Measurements from ENCODE around the gene ZNF441. TPM values are rescaled to one million over a fixed set of nuclear protein-coding genes. Genes with fewer than 3 reads are reported as not detected.

Gene ZNF441
- 1 to 10 TPM; 6.4 TPM for total RNA-seq

DNA sequence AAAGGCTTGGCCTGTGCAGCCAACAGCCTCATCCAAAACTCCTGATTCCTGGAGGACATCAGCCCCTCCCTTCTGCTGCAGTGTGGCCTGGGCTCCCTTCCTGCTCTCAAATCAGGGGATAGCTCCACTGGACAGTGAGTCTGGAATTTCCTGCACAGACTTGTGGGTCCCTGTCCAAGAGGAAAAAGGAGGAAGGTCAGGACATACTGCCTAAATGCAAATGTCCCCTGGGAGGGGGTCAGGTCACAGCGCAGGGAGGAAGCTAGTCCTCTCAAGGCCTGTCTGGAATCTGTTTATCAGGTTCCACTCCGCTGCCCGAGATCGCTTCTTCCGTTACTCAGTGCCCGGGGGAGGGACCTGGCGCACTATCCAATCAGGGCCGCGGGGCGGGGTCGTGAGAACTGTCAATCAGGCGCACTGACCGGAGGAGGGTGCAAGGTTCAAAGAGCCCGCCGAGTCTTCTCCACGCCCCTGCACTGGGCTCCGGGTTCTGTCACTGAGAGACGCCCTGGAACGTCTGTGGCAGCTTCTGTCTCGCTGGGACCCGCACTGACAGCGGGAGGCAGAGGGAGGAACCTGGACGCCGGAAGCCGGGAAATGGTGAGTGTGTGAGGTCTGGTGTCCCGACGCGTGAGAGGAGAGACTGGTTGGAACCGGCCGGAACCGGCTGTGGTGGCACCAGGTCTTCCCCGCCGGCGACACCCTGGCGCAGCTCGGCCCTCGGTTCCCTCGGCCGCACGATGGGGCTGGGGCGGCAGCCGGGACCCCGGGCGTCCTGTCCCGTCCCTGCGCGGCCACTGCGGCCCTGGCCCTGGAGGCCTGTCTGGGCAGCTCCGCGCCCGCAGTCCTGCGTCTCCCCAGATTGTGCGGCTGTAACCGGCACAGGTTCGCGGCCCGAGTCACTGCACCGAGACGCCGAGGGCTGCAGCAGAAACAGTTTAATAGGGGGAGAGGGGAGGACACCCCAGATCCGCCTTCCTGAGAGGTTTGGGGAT lies at the start of gene ZNF441:
Gene ZNF441, plus strand, starts transcription at position 404 of the 995 bp plus-strand sequence. Its CDS starts 194 bp downstream, at position 598.
- peaks cover 5% of the 10 kb centered on the region for H3K27me3 Mint-ChIP-seq
- peaks cover 29% of the 10 kb centered on the region for H3K36me3 Mint-ChIP-seq
- DNase-seq, result peak; percentile 97
- CTCF ChIA-PET, result interaction anchor here (1.0 to 1.4 kb wide), 2 partner anchors 31 to 324 kb away, joined by 3 to 11 read pairs; partner anchors contain the start of gene ZNF491
- peak within 1 kb of the TSS; percentile 95 for H3K27ac Mint-ChIP-seq
- H3K4me3 Mint-ChIP-seq, result peak within 1 kb of the TSS; percentile 98
- intact Hi-C loops (cut with micrococcal nuclease), result loop anchor here (2.0 kb wide), 1 partner anchor 28 kb away; the partner anchor contains the start of gene ZNF823
- H3K9me3 Mint-ChIP-seq, result peaks cover 33% of the 10 kb centered on the region
- H3K4me1 Mint-ChIP-seq (ENCODE audit: low read depth), result peaks cover 16% of the 10 kb centered on the region
- POLR2A ChIA-PET, result interaction anchor here (0.7 to 1.4 kb wide), 3 partner anchors 19 to 81 kb away, joined by 3 to 4 read pairs (median 3); partner anchors contain the start of genes ZNF439 and ZNF823

DNA sequence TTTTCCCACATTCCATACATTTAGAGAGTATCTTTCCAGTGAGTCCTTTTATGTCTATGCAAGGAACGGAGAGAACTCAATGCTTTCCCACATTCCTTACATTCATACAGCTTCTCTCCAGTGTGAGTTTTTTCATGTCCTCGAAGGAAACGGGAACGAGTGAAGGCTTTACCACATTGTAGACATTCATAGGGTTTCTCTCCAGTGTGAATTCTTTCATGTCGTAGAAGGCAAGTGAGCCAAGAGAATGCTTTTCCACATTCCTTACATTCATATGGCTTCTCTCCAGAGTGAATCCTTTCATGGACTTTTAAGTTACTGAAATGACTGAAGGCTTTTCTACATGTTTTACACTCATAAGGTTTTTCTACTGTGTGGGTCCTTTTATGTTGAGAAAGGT lies 45.1 kb upstream of the ZNF441 start:
- peaks cover 72% of the 10 kb centered on the region for H3K9me3 Mint-ChIP-seq
- H3K4me3 Mint-ChIP-seq, result no peak overlapping the region
- ChIA-PET POLR2A (no interaction called here), CTCF (no interaction called here)
- intact Hi-C loops (cut with micrococcal nuclease), result no loop called here
- H3K4me1 Mint-ChIP-seq (ENCODE audit: low read depth), result no peaks in the 10 kb centered on the region
- H3K27ac Mint-ChIP-seq, result no peak overlapping the region
- peaks cover 63% of the 10 kb centered on the region for H3K36me3 Mint-ChIP-seq
- DNase-seq, result no peak
- H3K27me3 Mint-ChIP-seq, result no peaks in the 10 kb centered on the region

DNA sequence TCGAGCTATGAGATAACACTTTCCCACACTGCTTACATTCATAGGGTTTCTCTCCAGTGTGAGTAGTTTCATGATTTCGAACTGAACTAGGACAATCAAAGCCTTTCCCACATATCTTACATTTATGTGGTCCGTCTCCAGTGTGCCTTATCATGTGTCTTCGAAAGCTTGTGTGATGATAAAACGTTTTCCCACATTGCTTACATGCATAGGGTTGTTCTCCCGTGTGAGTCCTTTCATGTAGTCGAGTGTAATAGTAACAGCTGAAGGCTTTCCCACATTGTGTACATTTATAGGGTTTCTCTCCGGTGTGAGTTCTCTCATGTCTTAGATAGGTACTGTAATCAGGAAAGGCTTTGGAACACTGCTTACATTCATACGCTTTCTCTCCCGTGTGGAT lies 44.4 kb upstream of the ZNF441 start:
- Mint-ChIP-seq H3K27ac (no peak overlapping the region), H3K4me3 (no peak overlapping the region), H3K27me3 (no peaks in the 10 kb centered on the region), H3K36me3 (peaks cover 69% of the 10 kb centered on the region), H3K9me3 (peaks cover 70% of the 10 kb centered on the region), H3K4me1 (ENCODE audit: low read depth) (no peaks in the 10 kb centered on the region)
- ChIA-PET CTCF (no interaction called here), POLR2A (no interaction called here)
- intact Hi-C loops (cut with micrococcal nuclease), result no loop called here
- DNase-seq, result no peak

DNA sequence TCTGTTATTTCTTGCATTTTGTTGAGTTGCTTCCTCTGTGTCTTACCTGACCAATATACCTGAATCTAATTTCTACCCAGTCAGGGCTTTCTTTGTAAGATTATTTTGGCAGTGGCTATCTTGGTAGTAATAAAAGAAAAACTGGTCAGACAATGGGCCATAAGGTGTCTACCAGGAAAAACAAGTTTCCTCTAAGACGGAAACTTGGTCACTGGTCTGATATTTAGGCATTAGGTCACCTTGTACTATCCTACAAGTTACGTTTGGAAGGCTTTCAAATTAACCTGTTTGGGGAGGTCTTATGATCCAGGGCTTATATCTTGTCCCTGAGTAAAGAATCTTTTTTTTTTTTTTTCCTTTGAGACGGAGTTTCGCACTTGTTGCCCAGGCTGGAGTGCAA lies 37.2 kb upstream of the ZNF441 start:
- intact Hi-C loops (cut with micrococcal nuclease), result no loop called here
- peaks cover 30% of the 10 kb centered on the region for H3K9me3 Mint-ChIP-seq
- DNase-seq, result no peak
- POLR2A ChIA-PET, result no interaction called here
- no peaks in the 10 kb centered on the region for H3K4me1 Mint-ChIP-seq (ENCODE audit: low read depth)
- H3K36me3 Mint-ChIP-seq, result peaks cover 46% of the 10 kb centered on the region
- H3K4me3 Mint-ChIP-seq, result no peak overlapping the region
- CTCF ChIA-PET, result no interaction called here
- H3K27ac Mint-ChIP-seq, result no peak overlapping the region
- no peaks in the 10 kb centered on the region for H3K27me3 Mint-ChIP-seq

DNA sequence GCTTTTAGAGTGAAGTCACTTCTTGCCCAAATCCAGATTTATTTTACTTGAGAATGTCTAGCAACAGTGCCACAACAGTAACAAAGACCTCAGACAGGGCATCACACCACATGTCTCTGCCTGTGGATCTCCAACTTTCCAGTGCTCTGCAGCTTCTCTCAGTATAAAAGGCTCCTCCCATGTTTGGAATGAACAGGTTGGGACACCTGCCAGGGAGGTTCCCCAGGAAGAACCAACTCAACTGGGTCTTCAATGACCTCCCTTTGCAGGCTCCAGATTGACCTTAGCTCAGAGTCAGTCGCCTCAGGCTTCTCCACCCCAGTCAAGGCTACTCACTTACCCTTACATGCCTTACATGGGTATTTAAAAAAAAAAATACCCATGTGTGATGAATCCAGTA lies 31.4 kb upstream of the ZNF441 start:
- CTCF ChIA-PET, result interaction anchor here (0.6 to 0.7 kb wide), 3 partner anchors 144 to 674 kb away, joined by 3 to 4 read pairs (median 4); no protein-coding TSS in a partner anchor
- Mint-ChIP-seq H3K9me3 (peaks cover 2% of the 10 kb centered on the region), H3K4me3 (no peak overlapping the region), H3K4me1 (ENCODE audit: low read depth) (peaks cover 22% of the 10 kb centered on the region), H3K27me3 (no peaks in the 10 kb centered on the region), H3K27ac (no peak overlapping the region), H3K36me3 (peaks cover 12% of the 10 kb centered on the region)
- intact Hi-C loops (cut with micrococcal nuclease), result no loop called here
- DNase-seq, result no peak
- POLR2A ChIA-PET, result no interaction called here

DNA sequence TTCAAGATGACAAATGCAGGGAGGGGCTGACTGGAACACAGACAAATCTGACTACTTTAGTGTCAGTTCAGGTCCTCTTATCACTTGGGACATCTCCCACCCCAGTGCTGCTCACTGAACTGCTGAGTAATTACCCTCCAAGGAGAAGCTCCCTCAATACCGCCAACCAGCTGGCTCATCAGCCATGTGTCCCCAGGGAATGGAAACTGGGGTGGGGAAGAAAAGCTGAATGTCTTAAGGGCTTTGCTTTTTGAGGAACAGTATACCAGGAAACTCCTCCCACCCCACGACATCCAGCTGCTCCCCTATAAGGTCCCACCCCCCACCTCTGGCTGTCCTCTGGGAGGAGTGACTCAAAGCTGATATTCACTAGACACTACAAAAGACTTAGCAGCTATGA lies 30.1 kb upstream of the ZNF441 start:
- H3K36me3 Mint-ChIP-seq, result peaks cover 7% of the 10 kb centered on the region
- ChIA-PET POLR2A (interaction anchor here (0.6 kb wide), 1 partner anchor 155 kb away, joined by 4 read pairs; no protein-coding TSS in a partner anchor), CTCF (interaction anchor here (0.9 to 1.7 kb wide), 2 partner anchors 75 to 390 kb away, joined by 3 read pairs; no protein-coding TSS in a partner anchor)
- DNase-seq, result peak; percentile 22
- peaks cover 22% of the 10 kb centered on the region for H3K4me1 Mint-ChIP-seq (ENCODE audit: low read depth)
- H3K27ac Mint-ChIP-seq, result no peak overlapping the region
- intact Hi-C loops (cut with micrococcal nuclease), result no loop called here
- H3K9me3 Mint-ChIP-seq, result no peaks in the 10 kb centered on the region
- no peaks in the 10 kb centered on the region for H3K27me3 Mint-ChIP-seq
- peak overlapping the region; percentile 53 for H3K4me3 Mint-ChIP-seq

DNA sequence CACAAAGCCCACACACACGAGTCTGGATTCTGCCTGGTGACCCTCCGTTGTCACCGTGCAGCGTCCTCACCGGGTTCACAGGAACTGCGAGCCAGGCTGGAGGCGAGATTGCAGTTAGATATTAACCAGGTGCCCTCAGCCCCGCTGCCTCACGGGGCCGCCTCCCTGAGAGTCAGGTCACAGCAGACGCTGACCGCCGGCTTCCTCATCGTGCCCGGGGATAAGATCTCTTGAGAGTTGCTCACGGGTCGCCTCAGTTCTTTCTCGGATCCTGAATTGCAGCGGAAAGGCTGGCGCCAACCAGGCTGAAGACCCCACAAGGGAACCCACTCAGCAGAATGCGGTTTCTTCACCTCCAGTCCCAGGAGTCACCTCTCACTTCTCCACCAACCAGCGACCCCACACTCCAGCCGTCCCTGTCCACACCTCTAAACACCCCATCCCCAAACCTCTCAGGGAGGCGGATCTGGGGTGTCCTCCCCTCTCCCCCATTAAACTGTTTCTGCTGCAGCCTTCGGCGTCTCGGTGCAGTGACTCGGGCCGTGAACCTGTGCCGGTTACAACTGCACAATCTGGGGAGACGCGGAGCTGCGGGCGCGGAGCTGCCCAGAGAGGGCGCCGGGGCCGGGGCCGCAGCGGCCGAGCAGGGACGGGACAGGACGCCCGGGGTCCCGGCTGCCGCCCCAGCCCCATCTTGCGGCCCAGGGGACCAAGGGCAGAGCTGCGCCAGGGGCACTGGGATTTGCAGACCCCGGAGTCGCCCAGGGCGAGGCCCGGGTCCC lies 28.6 kb upstream of the ZNF441 start:
- DNase-seq, result peak; percentile 53
- peaks cover 5% of the 10 kb centered on the region for H3K36me3 Mint-ChIP-seq
- CTCF ChIA-PET, result interaction anchor here (1.7 to 1.9 kb wide), 3 partner anchors 38 to 74 kb away, joined by 3 to 9 read pairs (median 5); partner anchors contain the start of gene ZNF491

DNA sequence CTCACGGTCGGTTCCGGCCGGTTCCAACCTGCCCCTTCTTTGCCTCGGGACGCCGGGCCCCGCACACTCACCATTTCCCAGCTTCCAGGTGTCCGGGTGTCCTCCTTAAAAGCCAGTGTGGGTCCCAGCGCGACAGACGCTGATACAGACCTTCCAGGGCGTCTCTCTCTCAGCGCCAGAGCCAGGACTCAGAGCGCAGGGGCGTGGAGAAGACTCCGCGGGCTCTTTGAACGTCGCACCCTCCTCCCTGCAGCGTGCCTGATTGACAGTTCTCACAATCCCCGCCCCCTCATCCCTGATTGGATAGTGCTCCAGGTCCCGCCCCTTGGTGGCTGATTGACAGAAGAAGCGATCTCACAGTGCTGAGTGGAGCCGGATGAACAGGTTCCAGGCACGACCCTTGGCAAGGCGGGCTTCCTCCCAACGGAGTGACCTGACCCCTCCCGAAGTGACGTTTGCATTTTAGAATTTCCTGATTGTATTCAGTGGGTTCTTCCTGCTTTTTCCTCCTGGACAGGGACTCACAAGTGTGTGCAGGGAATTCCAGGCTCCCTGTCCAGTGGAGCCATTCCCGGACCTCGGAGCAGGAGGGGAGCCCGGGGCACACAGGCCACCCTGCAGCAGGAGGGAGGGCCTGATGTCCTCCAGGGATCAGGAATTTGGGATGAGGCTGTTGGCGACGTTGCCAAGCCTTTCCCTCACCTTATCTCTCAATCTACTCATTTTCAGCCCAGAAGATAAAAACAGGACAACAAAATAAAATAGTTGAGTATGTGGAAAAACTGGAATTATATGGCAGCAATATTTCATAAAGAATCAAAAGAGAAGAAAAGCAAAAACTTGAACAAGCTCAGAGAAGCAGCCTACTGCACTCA lies 27.8 kb upstream of the ZNF441 start, which contains the start of gene ZNF823:
Gene ZNF823, minus strand, starts transcription at position 201 of the 875 bp plus-strand sequence. Its CDS starts 127 bp downstream, at position 74.
- CTCF ChIA-PET, result interaction anchor here (1.8 to 1.9 kb wide), 2 partner anchors 39 to 59 kb away, joined by 5 to 9 read pairs; partner anchors contain the start of gene ZNF491
- H3K4me1 Mint-ChIP-seq (ENCODE audit: low read depth), result peaks cover 22% of the 10 kb centered on the region
- H3K27ac Mint-ChIP-seq, result peak within 1 kb of the TSS; percentile 81
- H3K9me3 Mint-ChIP-seq, result no peaks in the 10 kb centered on the region
- peaks cover 5% of the 10 kb centered on the region for H3K36me3 Mint-ChIP-seq
- peak; percentile 99 for DNase-seq
- intact Hi-C loops (cut with micrococcal nuclease), result loop anchor here (1.0 to 2.0 kb wide), 3 partner anchors 28 to 109 kb away; partner anchors contain the start of genes ZNF439 and ZNF441
- POLR2A ChIA-PET, result interaction anchor here (1.0 to 1.1 kb wide), 2 partner anchors 8 to 28 kb away, joined by 4 read pairs; partner anchors contain the start of gene ZNF441
- no peaks in the 10 kb centered on the region for H3K27me3 Mint-ChIP-seq
- H3K4me3 Mint-ChIP-seq, result peak within 1 kb of the TSS; percentile 98

More for the DNA sequence above, 28.6 kb upstream of the ZNF441 start:
- Mint-ChIP-seq H3K9me3 (no peaks in the 10 kb centered on the region), H3K27ac (no peak overlapping the region), H3K4me1 (ENCODE audit: low read depth) (peaks cover 22% of the 10 kb centered on the region), H3K27me3 (no peaks in the 10 kb centered on the region), H3K4me3 (peak overlapping the region; percentile 98)
- intact Hi-C loops (cut with micrococcal nuclease), result loop anchor here (1.0 to 2.0 kb wide), 3 partner anchors 29 to 110 kb away; partner anchors contain the start of genes ZNF439 and ZNF441
- POLR2A ChIA-PET, result interaction anchor here (1.0 to 1.1 kb wide), 2 partner anchors 9 to 28 kb away, joined by 4 read pairs; partner anchors contain the start of gene ZNF441

DNA sequence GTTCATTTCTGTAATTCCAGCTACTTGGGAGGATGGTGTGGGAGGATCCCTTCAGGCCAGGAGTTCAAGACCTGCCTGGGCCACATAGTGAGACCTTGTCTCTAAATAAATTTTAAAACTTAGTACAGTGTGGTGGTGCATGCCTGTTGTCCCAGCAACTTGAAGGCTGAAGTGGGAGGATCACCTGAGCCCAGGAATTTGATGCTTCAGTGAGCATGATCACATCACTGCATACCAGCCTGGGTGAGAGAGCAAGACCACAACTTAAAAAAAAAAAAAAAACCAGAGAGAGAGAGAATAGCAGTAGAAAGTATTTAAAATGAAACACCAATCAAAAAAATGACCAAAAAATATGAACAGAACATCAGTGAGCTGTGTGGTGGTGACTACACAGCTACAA lies 20.9 kb upstream of the ZNF441 start:
- H3K36me3 Mint-ChIP-seq, result peaks cover 11% of the 10 kb centered on the region

DNA sequence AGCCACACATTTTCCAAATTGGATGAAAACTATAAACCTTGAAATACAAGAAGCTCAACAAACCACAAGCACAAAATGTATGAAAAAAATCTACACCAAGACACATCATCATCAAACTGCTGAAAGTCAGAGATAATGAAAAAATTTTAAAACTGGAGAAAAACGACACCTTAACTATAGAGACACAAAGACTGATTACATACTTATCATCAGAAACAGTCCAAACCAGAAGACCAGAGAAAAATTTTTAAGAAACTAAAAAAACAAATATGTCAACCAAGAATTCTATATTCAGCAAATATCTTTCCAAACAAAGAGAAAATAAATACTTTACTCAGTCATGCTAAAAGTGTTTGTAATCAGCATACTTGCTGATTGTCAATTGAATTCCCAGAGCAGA lies 19.5 kb upstream of the ZNF441 start:
- Mint-ChIP-seq H3K36me3 (peaks cover 12% of the 10 kb centered on the region), H3K9me3 (peaks cover 38% of the 10 kb centered on the region), H3K4me1 (ENCODE audit: low read depth) (no peaks in the 10 kb centered on the region), H3K27ac (no peak overlapping the region), H3K4me3 (no peak overlapping the region), H3K27me3 (no peaks in the 10 kb centered on the region)
- ChIA-PET CTCF (no interaction called here), POLR2A (interaction anchor here (0.7 kb wide), 1 partner anchor 9 kb away, joined by 4 read pairs; no protein-coding TSS in a partner anchor)
- DNase-seq, result no peak
- intact Hi-C loops (cut with micrococcal nuclease), result no loop called here

More for the DNA sequence above, 20.9 kb upstream of the ZNF441 start:
- Mint-ChIP-seq H3K4me1 (ENCODE audit: low read depth) (no peaks in the 10 kb centered on the region), H3K27ac (no peak overlapping the region), H3K4me3 (no peak overlapping the region), H3K27me3 (no peaks in the 10 kb centered on the region), H3K9me3 (peaks cover 32% of the 10 kb centered on the region)
- intact Hi-C loops (cut with micrococcal nuclease), result no loop called here
- POLR2A ChIA-PET, result no interaction called here
- CTCF ChIA-PET, result no interaction called here
- DNase-seq, result no peak

DNA sequence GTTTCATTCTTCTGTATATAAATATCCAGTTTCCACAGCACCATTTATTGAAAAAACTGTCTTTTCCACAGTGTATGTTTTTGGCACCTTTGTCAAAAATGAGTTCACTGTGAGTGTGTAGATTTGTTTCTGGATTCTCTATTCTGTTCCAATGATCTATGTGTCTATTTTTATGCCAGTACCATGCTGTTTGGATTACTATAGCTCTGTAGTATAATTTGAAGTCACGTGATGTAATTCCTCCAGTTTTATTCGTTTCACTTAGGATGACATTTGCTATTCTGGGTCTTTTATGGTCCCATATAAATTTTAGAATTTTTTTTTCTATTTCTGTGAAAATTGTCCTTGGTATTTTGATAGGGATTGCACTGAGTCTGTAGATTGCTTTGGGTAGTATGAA lies 17.0 kb upstream of the ZNF441 start:
- no peaks in the 10 kb centered on the region for H3K4me1 Mint-ChIP-seq (ENCODE audit: low read depth)
- POLR2A ChIA-PET, result no interaction called here

More for the DNA sequence above, 17.0 kb upstream of the ZNF441 start:
- CTCF ChIA-PET, result no interaction called here
- Mint-ChIP-seq H3K27me3 (peaks cover 3% of the 10 kb centered on the region), H3K36me3 (peaks cover 19% of the 10 kb centered on the region), H3K9me3 (peaks cover 46% of the 10 kb centered on the region), H3K27ac (no peak overlapping the region), H3K4me3 (no peak overlapping the region)
- intact Hi-C loops (cut with micrococcal nuclease), result no loop called here
- no peak for DNase-seq

All from activated CD4-positive, alpha-beta memory T cell treated with anti-CD3 and anti-CD28 coated beads for 36 hours (primary cell).